LNCaP clone FGC (cell line): ENCODE data around the gene PODXL.

Source experiments
- DNase-seq: peaks from one replicate; pipeline ENCODE4 v3.0.0-alpha.2; 2011; ENCODE audit warnings: low read depth
- H3K4me3 ChIP-seq: 2 replicates; pipeline ENCODE4 v1.5.1; 2011; ENCODE audit warnings: mild to moderate bottlenecking, low read depth, low read length, control low read depth
- TF ChIP-seq, protein P1 (sequence below): IDR thresholded peaks from 2 replicates; pipeline ENCODE4 v1.5.1; 2012; ENCODE audit warnings: mild to moderate bottlenecking; ENCODE audit not compliant: control insufficient read depth, insufficient read depth; ENCODE audit errors: extremely low read depth

Gene PODXL

DNA sequence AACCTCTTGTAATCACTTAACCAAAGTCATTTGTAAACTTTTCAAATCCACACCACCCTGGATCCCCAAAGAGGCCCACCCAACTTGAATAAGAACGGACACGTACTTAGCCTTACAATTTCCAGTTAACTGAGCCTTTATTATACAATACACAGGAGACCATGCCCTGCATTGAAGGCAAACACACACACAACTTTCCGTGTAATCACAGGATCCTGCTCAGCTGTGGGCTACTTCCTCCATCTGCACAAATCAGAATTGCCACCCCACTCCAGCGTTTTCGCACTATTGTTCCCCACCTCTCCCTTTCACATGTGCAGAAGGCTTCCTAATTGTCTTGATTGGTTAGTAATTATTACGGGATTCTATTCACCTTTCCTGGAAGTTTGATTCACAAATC lies 12.1 kb upstream of the PODXL start:
- DNase-seq: no peak
- no peak overlapping the region for H3K4me3 ChIP-seq
- TF ChIP-seq, protein P1, sequence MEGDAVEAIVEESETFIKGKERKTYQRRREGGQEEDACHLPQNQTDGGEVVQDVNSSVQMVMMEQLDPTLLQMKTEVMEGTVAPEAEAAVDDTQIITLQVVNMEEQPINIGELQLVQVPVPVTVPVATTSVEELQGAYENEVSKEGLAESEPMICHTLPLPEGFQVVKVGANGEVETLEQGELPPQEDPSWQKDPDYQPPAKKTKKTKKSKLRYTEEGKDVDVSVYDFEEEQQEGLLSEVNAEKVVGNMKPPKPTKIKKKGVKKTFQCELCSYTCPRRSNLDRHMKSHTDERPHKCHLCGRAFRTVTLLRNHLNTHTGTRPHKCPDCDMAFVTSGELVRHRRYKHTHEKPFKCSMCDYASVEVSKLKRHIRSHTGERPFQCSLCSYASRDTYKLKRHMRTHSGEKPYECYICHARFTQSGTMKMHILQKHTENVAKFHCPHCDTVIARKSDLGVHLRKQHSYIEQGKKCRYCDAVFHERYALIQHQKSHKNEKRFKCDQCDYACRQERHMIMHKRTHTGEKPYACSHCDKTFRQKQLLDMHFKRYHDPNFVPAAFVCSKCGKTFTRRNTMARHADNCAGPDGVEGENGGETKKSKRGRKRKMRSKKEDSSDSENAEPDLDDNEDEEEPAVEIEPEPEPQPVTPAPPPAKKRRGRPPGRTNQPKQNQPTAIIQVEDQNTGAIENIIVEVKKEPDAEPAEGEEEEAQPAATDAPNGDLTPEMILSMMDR: no peak

DNA sequence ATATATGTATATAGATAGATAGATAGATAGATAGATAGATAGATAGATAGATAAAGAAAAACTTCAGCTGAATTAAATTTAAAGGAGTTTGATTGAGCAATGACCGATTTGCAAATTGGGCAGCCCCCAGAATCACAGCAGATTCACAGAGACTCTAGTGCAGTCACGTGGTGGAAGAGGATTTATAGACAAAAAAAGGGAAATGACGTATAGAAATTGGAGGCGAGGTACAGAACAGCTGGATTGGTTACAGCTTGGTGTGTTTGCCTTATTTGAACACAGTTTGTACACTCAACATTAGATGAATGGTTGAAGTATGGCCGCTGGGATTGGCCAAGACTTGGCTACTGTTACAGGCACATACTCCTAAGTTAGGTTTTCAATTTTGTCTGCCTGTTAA lies 8.2 kb upstream of the PODXL start:
- TF ChIP-seq, protein P1: no peak
- DNase-seq: no peak
- H3K4me3 ChIP-seq: no peak overlapping the region

DNA sequence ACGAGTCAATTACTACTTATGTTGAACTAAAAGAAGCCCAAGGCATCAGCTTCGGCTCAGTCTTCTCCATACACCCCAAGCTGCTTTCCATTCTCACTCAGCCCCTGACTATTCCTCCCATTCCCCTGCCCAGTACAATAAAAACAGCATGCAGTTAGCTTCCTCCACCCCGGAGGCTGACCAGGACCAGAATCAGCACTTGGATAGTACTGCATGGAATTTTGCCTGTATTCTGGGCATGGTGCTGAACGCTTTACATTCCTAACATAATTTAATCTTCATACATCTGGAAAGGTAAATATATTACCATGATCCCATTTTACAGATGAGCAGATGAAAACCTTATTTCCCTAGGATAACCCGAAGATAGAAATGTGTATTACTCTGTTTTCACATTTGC lies 7.5 kb upstream of the PODXL start:
- TF ChIP-seq, protein P1: no peak
- H3K4me3 ChIP-seq: no peak overlapping the region
- no peak for DNase-seq

DNA sequence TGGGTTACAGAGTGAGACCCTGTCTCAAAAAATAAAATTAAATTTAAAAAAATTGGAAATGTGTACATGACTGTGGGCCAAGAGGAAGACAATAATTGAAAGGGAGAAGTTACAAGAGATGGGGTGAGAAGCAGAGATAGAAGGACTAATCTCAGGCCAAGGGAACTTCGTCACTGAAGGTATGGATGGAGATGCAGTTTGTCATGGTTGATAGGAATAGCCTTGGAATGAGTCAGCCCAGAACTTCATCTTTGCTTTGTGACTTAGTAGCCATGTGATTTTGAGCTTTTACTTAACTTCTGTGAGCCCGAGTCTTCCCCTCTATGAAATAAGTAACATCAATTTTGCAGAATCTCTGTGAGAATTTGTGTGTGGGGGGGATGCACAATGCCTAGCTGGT lies 6.5 kb upstream of the PODXL start:
- no peak for DNase-seq
- TF ChIP-seq, protein P1: no peak
- H3K4me3 ChIP-seq: no peak overlapping the region

DNA sequence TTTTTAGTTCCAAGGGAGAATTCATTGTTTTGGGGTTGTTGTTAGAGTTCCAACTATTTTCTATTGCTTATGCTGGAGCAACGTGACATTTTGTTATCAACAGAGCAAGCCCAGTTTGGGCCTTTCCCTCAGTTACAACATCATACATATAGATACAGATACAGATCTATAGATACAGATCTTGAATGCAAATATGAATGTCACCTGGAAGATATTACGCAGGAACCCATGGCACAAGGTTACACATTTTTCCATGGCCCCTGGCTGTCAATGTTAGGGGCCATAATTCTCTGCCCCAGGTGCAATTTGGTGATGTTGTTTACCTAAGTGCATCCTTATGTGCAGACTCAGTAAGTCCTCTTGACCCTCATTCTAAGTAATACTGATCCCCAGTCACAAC lies 3.6 kb upstream of the PODXL start:
- TF ChIP-seq, protein P1: no peak
- no peak for DNase-seq
- H3K4me3 ChIP-seq: no peak overlapping the region

DNA sequence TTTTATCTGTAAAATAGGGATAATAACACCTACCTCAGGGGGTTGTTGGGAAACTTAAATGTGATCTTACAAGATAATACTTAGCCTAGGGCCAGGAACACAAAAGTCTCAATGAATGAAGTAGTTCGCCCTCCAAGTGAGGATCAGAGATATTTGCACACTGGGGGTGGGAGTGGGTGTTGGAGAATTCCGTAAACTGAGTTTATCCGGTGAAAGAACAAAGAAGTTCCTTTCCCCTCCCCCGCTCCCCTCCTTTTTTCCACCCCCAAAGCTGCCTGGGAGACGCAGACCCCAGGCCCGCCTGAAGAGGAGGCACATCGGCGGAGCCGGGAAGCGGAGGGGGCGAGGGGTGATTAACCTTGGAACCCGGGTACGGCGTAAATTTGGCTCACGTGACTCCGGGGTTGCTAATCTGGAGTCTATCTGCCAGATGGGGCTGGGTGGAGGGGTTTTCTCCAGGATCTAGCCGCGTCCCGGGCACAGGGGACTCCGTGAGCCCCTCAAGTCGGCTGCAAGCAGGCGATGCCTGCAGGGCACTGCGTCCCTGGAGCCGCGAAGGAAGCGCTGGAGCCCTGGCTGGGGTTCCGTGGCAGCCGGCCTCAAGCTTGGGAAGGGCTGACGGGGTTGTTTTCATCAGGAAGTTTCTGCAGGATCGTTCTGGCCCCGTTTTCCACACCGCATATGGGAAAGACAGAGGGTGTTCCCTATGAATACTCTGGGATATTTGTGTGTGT lies 1.4 kb upstream of the PODXL start:
- no peak for DNase-seq
- no peak overlapping the region for H3K4me3 ChIP-seq
- TF ChIP-seq, protein P1: no peak

DNA sequence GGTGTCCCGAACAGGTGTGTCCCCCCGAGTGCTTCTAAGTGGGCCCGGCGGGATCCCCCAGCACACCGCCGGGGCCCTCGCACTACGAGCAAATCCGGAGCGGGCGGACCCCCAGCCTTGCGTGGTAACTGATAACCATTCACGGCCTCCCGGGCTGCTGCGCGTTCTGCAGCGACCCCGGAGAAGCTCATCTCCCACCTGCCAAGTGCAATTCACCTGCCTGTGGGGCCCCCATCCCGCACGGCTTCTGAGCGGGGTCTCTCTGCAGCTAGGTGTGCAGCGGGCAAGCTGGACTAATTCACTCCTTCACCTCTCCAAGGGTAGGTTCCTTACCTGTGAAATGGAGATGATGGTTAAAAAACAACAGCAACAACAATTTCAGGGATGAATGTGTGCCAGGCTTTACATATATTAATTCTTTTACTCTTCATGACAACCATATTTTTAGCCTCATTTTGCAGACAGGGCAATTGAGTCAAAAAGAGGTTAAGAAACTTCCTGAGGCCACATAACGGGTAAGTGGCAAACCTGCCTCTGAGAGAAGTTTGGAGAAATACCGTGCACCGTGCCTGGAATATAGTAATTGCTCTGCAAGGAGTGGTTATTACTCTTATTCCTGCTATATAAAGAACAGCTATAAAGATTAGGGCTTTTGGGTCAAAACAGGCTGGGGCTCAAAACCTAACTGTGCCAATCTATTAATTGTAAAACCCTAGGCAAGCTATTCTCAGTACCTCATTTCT lies 652 bp upstream of the PODXL start:
- TF ChIP-seq, protein P1: no peak
- DNase-seq: no peak

More for the DNA sequence above, 652 bp upstream of the PODXL start:
- H3K4me3 ChIP-seq: peak overlapping the region; percentile 67
